Ovary (tissue), 9 donors: Measurements from ENCODE around the gene MAN1C1. TPM values are rescaled to one million over a fixed set of nuclear protein-coding genes. Genes with fewer than 3 reads are reported as not detected.
"Not testable (repeated sequence)": the region's sequence is repeated elsewhere in the genome, so short reads cannot be mapped to it uniquely, and the experiment has no call there.

Experiments used
- DNase-seq, 5 donors: peaks; one replicate each; pipeline ENCODE4 v3.0.0-alpha.2; 2019 to 2020
- H3K27ac ChIP-seq, 2 donors: fragments of 200-600 bp; one replicate each; pipeline versions ENCODE4 v1.5.1 to v1.8.0; 2019 to 2022
- H3K27me3 ChIP-seq: fragments of 200-600 bp; one replicate; pipeline ENCODE4 v1.8.0; 2022
- H3K36me3 ChIP-seq: fragments of 200-600 bp; sonication (generic); one replicate; pipeline ENCODE4 v1.5.1; 2019
- H3K4me1 ChIP-seq: one replicate; pipeline ENCODE4 v1.8.1; 2013; ENCODE audit warnings: mild to moderate bottlenecking, moderate library complexity; ENCODE audit not compliant: insufficient read depth
- H3K4me3 ChIP-seq: fragments of 200-600 bp; sonication (generic); one replicate; pipeline ENCODE4 v1.5.1; 2017
- H3K9me3 ChIP-seq, 2 donors: fragments of 200-600 bp in 1 of 2; sonication (generic) in 1 of 2; one replicate each; pipeline versions ENCODE4 v1.5.1 to v1.8.1; 2013 to 2019; ENCODE audit warnings: mild to moderate bottlenecking in 1 of 2, moderate library complexity in 1 of 2
- EP300 ChIP-seq: sonication (generic); formaldehyde crosslinking; IDR thresholded peaks from one replicate; pipeline ENCODE4 v1.6.1; 2017; ENCODE audit warnings: antibody characterized with exemption
- POLR2A ChIP-seq: fragments of 450-650 bp; IDR thresholded peaks from one replicate; pipeline ENCODE4 v1.6.1; 2017; ENCODE audit warnings: antibody characterized with exemption, mild to moderate bottlenecking, moderate library complexity
- WGBS, 3 donors: extraction: QIAGEN DNeasy Blood & Tissue Kit in 1 of 3; methylation state at CpG; one replicate each; pipeline versions ENCODE4 v1.1.5 to v1.1.7; 2013 to 2017; 5-methylcytosine and 5-hydroxymethylcytosine counted together
- intact Hi-C, 4 donors: fragments of 100-400 bp; cut with DNase I; formaldehyde crosslinking; loops; one replicate each; pipeline versions ENCODE4 v1.11.0 to v1.15.1; 2022 to 2023
- polyA plus RNA-seq, 2 donors: library from polyadenylated mRNA; stranded (reverse); fragments of 200-250 nt in 1 of 2; fragments of 350-450 nt in 1 of 2; fragmentation: Illumina TruSeq in 1 of 2; extraction: RNeasy Lipid Tissue Mini Kit (QIAGEN cat#74804) in 1 of 2; gene quantifications; one replicate each; pipeline ENCODE4 v1.2.3, GENCODE V29; 2013 to 2014
- total RNA-seq, 7 donors: library from RNA; depleted of rRNA in 2 of 7; stranded (reverse); fragments of >200 nt in 2 of 7; fragmentation: NEBNext Ultra II Directional in 3 of 7; extraction: Animal tissue kit (Norgen Biotek cat#: 25700) in 3 of 7; gene quantifications; one replicate each; pipeline versions ENCODE4 v1.1.0 to v1.2.4, GENCODE V29; 2016 to 2023
- TF ChIP-seq, protein P1 (sequence below), 3 donors: fragments of 450-650 bp in 2 of 3; fragments of 200-600 bp in 1 of 3; IDR thresholded peaks; one replicate each; pipeline versions ENCODE4 v1.5.1 to v1.8.0; 2016 to 2022; ENCODE audit warnings: antibody characterized with exemption in 3 of 3, mild to moderate bottlenecking in 1 of 3
- donor health status: DM: no; HTN: no; CAD: no; lungs with moderate emphysema.
- donor health status: DM: no; HTN: no; CAD: no.
- donor health status: Bipolar disorder and iron deficiency.
- donor health status: DM: yes; HTN: yes; CAD: no.
- donor health status: DM: no; HTN: no; CAD: no.
- donor health status: DM: yes; HTN: yes; CAD: no.

MAN1C1 gene
- total and polyA plus RNA-seq, 9 donors = 18.0 to 59.2 (median 33.1) TPM

GRCh38 chr1:25580927-25581326, 35.7 kb upstream of the MAN1C1 start:
- H3K27ac ChIP-seq = no peak overlapping the region

GRCh38 chr1:25581764-25582163, 34.8 kb upstream of the MAN1C1 start:
- intact Hi-C loops = no loop called here
- DNase-seq = no peak
- Histone ChIP-seq H3K27me3 (no peaks in the 10 kb centered on the region), H3K9me3 (no peaks in the 10 kb centered on the region), H3K4me1 (no peaks in the 10 kb centered on the region), H3K36me3 (no peaks in the 10 kb centered on the region), H3K4me3 (no peak overlapping the region), H3K27ac (no peak overlapping the region)
- TF ChIP-seq EP300 (no peak), POLR2A (no peak)
- TF ChIP-seq, protein P1, sequence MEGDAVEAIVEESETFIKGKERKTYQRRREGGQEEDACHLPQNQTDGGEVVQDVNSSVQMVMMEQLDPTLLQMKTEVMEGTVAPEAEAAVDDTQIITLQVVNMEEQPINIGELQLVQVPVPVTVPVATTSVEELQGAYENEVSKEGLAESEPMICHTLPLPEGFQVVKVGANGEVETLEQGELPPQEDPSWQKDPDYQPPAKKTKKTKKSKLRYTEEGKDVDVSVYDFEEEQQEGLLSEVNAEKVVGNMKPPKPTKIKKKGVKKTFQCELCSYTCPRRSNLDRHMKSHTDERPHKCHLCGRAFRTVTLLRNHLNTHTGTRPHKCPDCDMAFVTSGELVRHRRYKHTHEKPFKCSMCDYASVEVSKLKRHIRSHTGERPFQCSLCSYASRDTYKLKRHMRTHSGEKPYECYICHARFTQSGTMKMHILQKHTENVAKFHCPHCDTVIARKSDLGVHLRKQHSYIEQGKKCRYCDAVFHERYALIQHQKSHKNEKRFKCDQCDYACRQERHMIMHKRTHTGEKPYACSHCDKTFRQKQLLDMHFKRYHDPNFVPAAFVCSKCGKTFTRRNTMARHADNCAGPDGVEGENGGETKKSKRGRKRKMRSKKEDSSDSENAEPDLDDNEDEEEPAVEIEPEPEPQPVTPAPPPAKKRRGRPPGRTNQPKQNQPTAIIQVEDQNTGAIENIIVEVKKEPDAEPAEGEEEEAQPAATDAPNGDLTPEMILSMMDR (IDR thresholded peaks at IDR 0.05) = no peak
- 23 to 50% (median 36%) methylated on average over 5 of the region's 5 CpGs for WGBS, 3 donors

More at GRCh38 chr1:25580927-25581326, 35.7 kb upstream of the MAN1C1 start:
- no peak for DNase-seq
- WGBS, 3 donors = 78 to 83% (median 80%) methylated on average over 6 of the region's 6 CpGs
- no peaks in the 10 kb centered on the region for H3K27me3 ChIP-seq
- no peaks in the 10 kb centered on the region for H3K36me3 ChIP-seq
- H3K4me3 ChIP-seq = no peak overlapping the region
- intact Hi-C loops = no loop called here
- no peaks in the 10 kb centered on the region for H3K9me3 ChIP-seq
- TF ChIP-seq, protein P1 (IDR thresholded peaks at IDR 0.05) = no peak
- no peak for TF ChIP-seq POLR2A
- TF ChIP-seq EP300 = no peak
- H3K4me1 ChIP-seq = no peaks in the 10 kb centered on the region

- no peak overlapping the region for H3K4me3 ChIP-seq
- no peaks in the 10 kb centered on the region for H3K27me3 ChIP-seq
- no peaks in the 10 kb centered on the region for H3K4me1 ChIP-seq
- WGBS, 3 donors = 81 to 92% (median 87%) methylated on average over 14 of the region's 14 CpGs
- no peak for DNase-seq
- intact Hi-C loops = no loop called here
- no peaks in the 10 kb centered on the region for H3K9me3 ChIP-seq
- H3K27ac ChIP-seq = no peak overlapping the region
- TF ChIP-seq, protein P1 (IDR thresholded peaks at IDR 0.05) = no peak
- TF ChIP-seq EP300 = no peak
- no peak for TF ChIP-seq POLR2A
- no peaks in the 10 kb centered on the region for H3K36me3 ChIP-seq
Measured at GRCh38 chr1:25583519-25584370, 32.8 kb upstream of the MAN1C1 start.

DNA sequence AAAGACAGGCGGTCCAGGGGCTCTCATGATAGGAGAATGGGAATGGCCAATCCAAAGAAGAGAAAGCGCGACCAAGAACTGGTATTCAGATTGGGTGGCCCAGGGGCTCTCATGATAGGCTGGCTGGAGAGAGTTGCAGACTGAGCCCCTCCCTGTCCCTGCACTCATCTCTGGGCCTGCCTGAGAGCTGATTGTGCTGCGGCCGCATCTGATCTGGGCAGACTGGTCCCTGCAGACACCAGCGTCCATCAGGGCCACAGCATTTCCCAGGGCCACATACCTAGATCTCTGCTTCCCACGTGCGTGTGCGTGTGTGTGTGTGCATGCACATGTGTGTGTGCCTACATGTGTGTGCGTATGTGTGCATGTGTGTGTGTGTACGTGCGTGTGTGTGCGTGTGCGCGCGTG, 30.4 kb upstream of the MAN1C1 start:
- Histone ChIP-seq H3K27me3 (no peaks in the 10 kb centered on the region), H3K4me1 (no peaks in the 10 kb centered on the region), H3K36me3 (no peaks in the 10 kb centered on the region), H3K4me3 (no peak overlapping the region), H3K9me3 (no peaks in the 10 kb centered on the region), H3K27ac (no peak overlapping the region)
- TF ChIP-seq POLR2A = no peak
- no peak for DNase-seq
- WGBS, 3 donors = 77 to 91% (median 90%) methylated on average over 15 to 16 of the region's 16 CpGs
- intact Hi-C loops = no loop called here

- Histone ChIP-seq H3K27me3 (no peaks in the 10 kb centered on the region), H3K9me3 (no peaks in the 10 kb centered on the region), H3K4me3 (no peak overlapping the region), H3K27ac (no peak overlapping the region), H3K36me3 (no peaks in the 10 kb centered on the region), H3K4me1 (no peaks in the 10 kb centered on the region)
- 89 to 94% (median 92%) methylated on average over 8 of the region's 8 CpGs for WGBS, 3 donors
- DNase-seq = no peak
- intact Hi-C loops = no loop called here
- no peak for TF ChIP-seq POLR2A
Measured at GRCh38 chr1:25587290-25587689, 29.3 kb upstream of the MAN1C1 start.

- H3K4me1 ChIP-seq, H3K9me3 ChIP-seq, intact Hi-C loops, H3K27ac ChIP-seq, DNase-seq, H3K27me3 ChIP-seq, H3K36me3 ChIP-seq, H3K4me3 ChIP-seq: not testable (repeated sequence)
- WGBS, 3 donors = 77 to 87% (median 80%) methylated on average over 7 of the region's 7 CpGs
Measured at GRCh38 chr1:25588224-25588623, 28.4 kb upstream of the MAN1C1 start.

GRCh38 chr1:25588786-25589185, 27.8 kb upstream of the MAN1C1 start:
- H3K36me3 ChIP-seq, H3K4me1 ChIP-seq, intact Hi-C loops, H3K9me3 ChIP-seq, DNase-seq, H3K27ac ChIP-seq, H3K27me3 ChIP-seq, H3K4me3 ChIP-seq: not testable (repeated sequence)
- 96 to 99% (median 98%) methylated on average over 13 of the region's 13 CpGs for WGBS, 3 donors
